Immature natural killer cell (primary cell): ENCODE results near the gene CCDC9B. TPM values are rescaled to one million over a fixed set of nuclear protein-coding genes. Genes with fewer than 3 reads are reported as not detected.
A peak's percentile ranks its signal among the peaks of the same experiment; 100 is the strongest.

Experiments
- DNase-seq, 3 donors: peaks; one replicate each; pipeline ENCODE4 v3.0.0; 2022; ENCODE audit warnings: mixed read lengths in 1 of 3
- H3K27ac Mint-ChIP-seq, 6 donors: one replicate each; pipeline ENCODE4 v1.8.0; 2020; ENCODE audit warnings: mixed read lengths in 6 of 6, mild to moderate bottlenecking in 5 of 6, inconsistent platforms in 4 of 6, moderate library complexity in 3 of 6
- H3K27me3 Mint-ChIP-seq, 3 donors: one replicate each; pipeline ENCODE4 v1.8.0; 2020 to 2021; ENCODE audit warnings: low read depth in 3 of 3, mild to moderate bottlenecking in 3 of 3, mixed read lengths in 3 of 3, moderate library complexity in 3 of 3, inconsistent platforms in 1 of 3
- H3K36me3 Mint-ChIP-seq, 3 donors: one replicate each; pipeline ENCODE4 v1.8.0; 2020; ENCODE audit warnings: mixed read lengths in 3 of 3, inconsistent platforms in 2 of 3, mild to moderate bottlenecking in 2 of 3
- H3K4me1 Mint-ChIP-seq, 2 donors: one replicate each; pipeline ENCODE4 v1.8.0; 2020; ENCODE audit warnings: inconsistent platforms in 2 of 2, mild to moderate bottlenecking in 2 of 2, mixed read lengths in 2 of 2, moderate library complexity in 1 of 2
- H3K4me3 Mint-ChIP-seq, 5 donors: one replicate each; pipeline ENCODE4 v1.8.0; 2020; ENCODE audit warnings: mild to moderate bottlenecking in 5 of 5, mixed read lengths in 5 of 5, inconsistent platforms in 3 of 5, moderate library complexity in 3 of 5
- H3K9me3 Mint-ChIP-seq, 6 donors: one replicate each; pipeline ENCODE4 v1.8.0; 2020; ENCODE audit warnings: mild to moderate bottlenecking in 6 of 6, mixed read lengths in 6 of 6, inconsistent platforms in 4 of 6, moderate library complexity in 3 of 6
- polyA plus RNA-seq, 3 donors: library from polyadenylated mRNA; unstranded; fragments of 300-500 nt; fragmentation: Illumina TruSeq; gene quantifications; one replicate each; pipeline ENCODE4 v1.2.3, GENCODE V29; 2021

Gene CCDC9B
- polyA plus RNA-seq, 3 donors from 2014 or later = 0.09 to 0.46 TPM; not detected in 1

DNA sequence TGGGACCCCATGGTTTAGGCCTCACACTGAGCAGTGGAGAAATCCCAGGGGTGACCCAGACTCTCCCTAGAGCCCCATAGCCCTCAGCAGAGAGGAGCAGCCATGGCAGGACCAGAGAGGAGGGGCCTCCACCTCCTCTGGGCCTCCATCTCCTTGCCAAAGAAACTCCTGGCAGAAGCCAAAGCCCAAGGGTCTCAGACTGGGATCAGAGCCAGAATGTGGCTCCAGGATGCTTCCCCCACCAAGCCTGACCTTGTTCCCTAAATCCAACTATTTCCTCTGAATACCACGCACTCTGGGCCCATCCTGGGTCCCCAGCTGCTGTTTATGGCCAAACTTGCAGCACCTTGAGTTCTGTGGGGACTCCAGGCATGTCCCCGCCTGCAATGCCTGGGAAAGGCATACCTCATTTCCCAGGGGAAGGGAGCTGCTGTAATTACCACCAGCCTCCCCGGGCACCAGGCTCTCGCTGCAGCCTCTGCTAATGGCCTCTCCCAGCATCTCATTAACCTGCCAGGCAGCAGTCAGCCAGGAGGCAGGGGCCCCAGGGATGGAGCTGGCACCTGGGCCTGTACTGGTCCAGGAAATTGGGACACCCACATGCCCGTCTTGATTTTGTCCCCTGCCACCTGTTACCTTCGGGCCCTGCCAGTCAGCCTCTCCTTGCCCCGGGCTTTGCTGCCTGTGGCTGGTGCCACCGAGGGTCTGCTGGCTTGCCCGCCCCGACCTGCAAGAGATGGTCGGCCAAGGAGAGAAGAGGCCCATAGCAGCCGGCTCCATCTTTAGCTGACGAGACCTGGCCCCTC, 4.6 kb downstream of the CCDC9B start:
- Mint-ChIP-seq H3K9me3 (no peaks in the 10 kb centered on the region), H3K36me3 (no peaks in the 10 kb centered on the region), H3K27ac (no peak overlapping the region), H3K4me3 (no peak overlapping the region), H3K4me1 (peaks cover 16% of the 10 kb centered on the region in 2 donors), H3K27me3 (peaks cover 0 to 2% (median 1%) of the 10 kb centered on the region in 3 donors)
- no peak for DNase-seq

DNA sequence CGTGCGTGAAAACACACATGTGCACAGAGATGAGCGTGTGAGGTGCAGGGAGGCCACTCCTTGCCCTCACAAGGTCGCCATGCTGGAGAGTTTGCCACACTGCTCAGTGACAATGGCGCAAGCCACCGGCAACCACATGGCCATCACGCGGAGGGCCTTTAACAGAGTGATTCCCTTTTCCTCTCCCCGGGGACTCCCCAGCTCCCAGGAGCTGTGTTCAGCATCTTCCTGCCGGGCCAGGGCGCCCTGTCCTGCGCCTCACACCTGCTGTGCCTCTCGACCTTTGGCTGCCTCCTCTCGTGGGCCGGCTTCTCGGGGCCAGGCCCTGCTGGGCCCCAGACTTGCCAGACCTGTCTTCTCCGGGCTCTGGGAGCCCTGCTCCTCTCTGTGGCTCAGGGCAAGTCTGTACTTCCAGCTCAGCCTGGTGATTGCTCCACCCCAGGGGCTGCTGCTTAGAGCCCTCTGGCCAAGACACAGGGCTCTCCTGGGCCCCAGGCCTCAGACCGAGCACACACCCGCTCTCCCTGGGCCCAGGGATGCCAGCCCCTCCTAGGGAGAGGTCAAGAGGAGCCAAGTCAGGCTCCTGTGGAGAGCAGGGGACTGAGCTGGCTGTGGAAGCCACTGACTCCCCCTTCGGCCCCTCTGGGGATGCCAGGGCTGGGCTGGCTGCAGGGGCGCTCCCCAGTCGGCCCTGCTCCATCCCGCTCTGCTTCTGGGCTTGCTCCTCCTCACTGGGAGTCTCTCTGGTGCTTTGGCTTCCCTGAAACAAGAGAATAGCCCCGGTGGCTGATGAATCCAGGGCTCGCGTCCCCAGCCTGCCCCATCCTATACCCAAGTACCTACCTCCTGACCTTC, 5.6 kb downstream of the CCDC9B start:
- no peak overlapping the region for H3K4me3 Mint-ChIP-seq
- DNase-seq = no peak
- no peaks in the 10 kb centered on the region for H3K36me3 Mint-ChIP-seq
- peaks cover 16% of the 10 kb centered on the region in 2 donors for H3K4me1 Mint-ChIP-seq
- H3K27ac Mint-ChIP-seq = no peak overlapping the region
- H3K27me3 Mint-ChIP-seq = peaks cover 0 to 2% (median 1%) of the 10 kb centered on the region in 3 donors
- H3K9me3 Mint-ChIP-seq = no peaks in the 10 kb centered on the region

DNA sequence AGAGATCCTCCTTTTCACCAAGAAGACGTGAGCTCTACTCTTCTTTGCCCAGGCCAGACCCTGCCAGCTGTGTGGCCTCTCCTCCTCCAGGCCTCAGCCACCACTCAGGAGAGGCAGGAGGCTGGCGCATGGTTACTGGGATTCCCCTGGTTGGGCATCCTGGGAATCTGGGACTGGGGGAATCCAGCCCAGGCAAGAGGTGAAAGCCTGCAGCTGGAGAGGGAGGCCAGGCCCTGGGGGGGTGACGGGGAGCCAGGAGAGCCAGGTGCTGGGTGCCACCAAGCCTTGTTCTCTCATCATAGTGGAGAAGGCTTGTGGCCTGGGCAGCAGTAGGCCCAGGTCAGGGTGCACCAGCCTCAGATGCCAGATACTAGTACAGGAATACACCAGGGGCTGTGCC, 6.2 kb downstream of the CCDC9B start:
- H3K27me3 Mint-ChIP-seq = peaks cover 0 to 2% (median 1%) of the 10 kb centered on the region in 3 donors
- peaks cover 16% of the 10 kb centered on the region in 2 donors for H3K4me1 Mint-ChIP-seq
- H3K4me3 Mint-ChIP-seq = peak overlapping the region in 1 of 5 donors; percentile 63

DNA sequence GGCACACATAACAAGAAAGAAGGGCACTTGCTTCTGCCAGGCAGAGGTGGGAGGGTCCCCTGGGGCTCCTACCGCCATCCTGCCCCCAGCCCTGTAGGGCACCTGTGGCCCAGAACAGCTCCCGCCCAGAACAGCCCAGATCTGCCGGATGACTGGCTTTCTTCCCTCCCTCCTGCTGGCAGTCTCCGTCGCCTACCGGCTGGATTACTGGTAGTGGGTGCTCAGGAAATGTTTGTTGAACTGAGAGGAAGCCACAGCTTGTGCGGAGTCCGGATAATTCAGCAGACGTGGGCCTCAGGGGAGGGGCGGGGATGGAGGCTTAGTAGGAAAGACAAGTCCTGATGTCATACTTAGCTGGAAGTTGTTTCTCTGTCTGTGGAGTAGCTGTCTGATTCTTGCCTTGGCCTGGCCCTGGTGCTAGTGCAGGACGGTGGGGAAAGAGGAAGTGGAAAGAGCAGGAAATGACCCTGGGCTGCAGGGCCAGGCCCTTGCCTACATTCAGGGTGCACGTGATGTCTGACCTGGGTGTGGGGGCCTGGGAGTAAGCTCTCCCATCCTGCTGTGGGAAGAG, 6.7 kb downstream of the CCDC9B start:
- H3K4me1 Mint-ChIP-seq = peaks cover 16 to 17% of the 10 kb centered on the region in 2 donors
- no peaks in the 10 kb centered on the region for H3K9me3 Mint-ChIP-seq
- H3K27ac Mint-ChIP-seq = peak overlapping the region in 3 of 6 donors; percentile 13 to 85 (median 71)
- peaks cover 0 to 2% (median 1%) of the 10 kb centered on the region in 3 donors for H3K27me3 Mint-ChIP-seq
- no peak for DNase-seq
- H3K4me3 Mint-ChIP-seq = peak overlapping the region in 4 of 5 donors; percentile 0 to 77 (median 57)
- H3K36me3 Mint-ChIP-seq = no peaks in the 10 kb centered on the region

More for the DNA sequence above, 6.2 kb downstream of the CCDC9B start:
- H3K36me3 Mint-ChIP-seq = no peaks in the 10 kb centered on the region
- H3K9me3 Mint-ChIP-seq = no peaks in the 10 kb centered on the region
- H3K27ac Mint-ChIP-seq = peak overlapping the region in 1 of 6 donors; percentile 85
- no peak for DNase-seq

DNA sequence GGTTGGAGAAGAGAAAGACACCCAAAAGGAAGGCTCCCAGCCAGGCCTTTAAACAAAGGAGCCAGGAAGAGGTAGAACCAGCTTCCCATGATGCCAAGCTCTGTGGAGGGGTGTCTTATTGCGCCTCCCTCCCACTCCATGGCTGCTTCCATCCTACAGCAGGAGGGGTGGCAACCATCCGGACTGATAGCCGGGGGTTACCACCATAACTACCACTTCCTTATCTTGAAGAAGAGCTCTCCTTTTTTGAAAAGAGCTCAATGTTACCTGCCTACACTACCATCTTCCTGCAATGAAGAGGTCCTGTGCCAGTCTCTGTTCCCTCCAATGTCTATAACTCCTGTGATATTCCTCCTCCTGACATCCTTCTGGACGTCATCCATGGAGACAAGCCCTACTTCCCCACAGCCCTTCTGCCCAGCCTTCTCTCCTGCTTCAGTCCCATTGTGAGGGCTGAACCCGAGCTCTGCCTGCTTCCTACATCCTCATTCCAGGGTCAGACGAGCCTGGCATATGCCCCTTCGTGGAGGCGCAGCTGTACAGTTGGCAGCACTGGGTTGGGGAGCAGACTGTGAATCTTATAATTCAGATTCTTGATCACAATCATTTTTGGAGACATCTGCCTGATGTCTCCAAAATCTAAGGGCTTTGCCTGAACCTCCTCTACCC, 8.5 kb downstream of the CCDC9B start:
- Mint-ChIP-seq H3K36me3 (no peaks in the 10 kb centered on the region), H3K4me1 (peaks cover 23 to 28% of the 10 kb centered on the region in 2 donors), H3K27me3 (peaks cover 0 to 3% (median 1%) of the 10 kb centered on the region in 3 donors), H3K9me3 (no peaks in the 10 kb centered on the region), H3K4me3 (no peak overlapping the region), H3K27ac (no peak overlapping the region)
- no peak for DNase-seq

DNA sequence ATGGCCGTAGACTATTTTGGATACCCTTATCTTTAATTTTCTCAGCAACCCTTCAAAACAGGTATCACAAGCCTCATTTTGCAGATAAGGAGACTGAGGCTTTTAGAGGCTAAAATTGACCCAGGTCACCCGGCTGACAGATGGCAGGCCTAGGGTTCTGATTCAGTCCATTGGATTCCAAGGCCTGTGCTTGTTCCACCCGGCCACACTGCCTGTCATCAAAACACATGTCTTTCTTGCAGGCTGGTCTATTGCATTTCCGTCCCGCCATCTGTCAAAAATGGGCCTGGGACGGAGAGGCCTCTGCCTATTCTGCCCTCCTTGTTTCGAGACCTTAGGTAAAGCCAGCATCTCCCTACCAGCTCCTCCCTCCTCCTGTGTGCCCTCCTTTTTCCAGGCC, 9.1 kb downstream of the CCDC9B start:
- Mint-ChIP-seq H3K27me3 (peaks cover 0 to 3% (median 1%) of the 10 kb centered on the region in 3 donors), H3K27ac (no peak overlapping the region)

DNA sequence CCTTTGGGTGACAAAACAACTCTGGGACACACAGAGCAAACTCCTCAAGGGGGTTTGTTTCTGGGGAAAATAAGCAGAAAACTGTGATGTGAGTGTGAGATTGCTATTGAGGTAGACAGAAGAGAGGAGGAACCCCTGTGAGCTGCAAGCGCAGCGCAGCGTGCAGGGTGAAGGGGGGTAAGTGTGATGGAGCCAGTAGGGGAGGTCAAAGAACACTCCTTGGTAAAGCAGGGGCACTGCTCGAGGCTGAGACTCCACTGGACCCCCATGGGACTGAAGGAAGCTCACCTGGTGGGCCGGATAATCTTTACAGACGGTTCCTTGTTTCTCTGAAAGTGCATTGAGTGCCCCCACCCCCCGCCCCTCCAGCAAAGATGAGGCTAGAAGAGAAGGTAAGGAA, 9.7 kb downstream of the CCDC9B start:
- DNase-seq = no peak
- Mint-ChIP-seq H3K4me3 (no peak overlapping the region), H3K4me1 (peaks cover 33 to 34% of the 10 kb centered on the region in 2 donors), H3K27ac (no peak overlapping the region), H3K9me3 (no peaks in the 10 kb centered on the region), H3K27me3 (peaks cover 1 to 3% (median 1%) of the 10 kb centered on the region in 3 donors), H3K36me3 (no peaks in the 10 kb centered on the region)

More for the DNA sequence above, 9.1 kb downstream of the CCDC9B start:
- Mint-ChIP-seq H3K9me3 (no peaks in the 10 kb centered on the region), H3K36me3 (no peaks in the 10 kb centered on the region), H3K4me1 (peaks cover 29 to 32% of the 10 kb centered on the region in 2 donors), H3K4me3 (no peak overlapping the region)
- no peak for DNase-seq

DNA sequence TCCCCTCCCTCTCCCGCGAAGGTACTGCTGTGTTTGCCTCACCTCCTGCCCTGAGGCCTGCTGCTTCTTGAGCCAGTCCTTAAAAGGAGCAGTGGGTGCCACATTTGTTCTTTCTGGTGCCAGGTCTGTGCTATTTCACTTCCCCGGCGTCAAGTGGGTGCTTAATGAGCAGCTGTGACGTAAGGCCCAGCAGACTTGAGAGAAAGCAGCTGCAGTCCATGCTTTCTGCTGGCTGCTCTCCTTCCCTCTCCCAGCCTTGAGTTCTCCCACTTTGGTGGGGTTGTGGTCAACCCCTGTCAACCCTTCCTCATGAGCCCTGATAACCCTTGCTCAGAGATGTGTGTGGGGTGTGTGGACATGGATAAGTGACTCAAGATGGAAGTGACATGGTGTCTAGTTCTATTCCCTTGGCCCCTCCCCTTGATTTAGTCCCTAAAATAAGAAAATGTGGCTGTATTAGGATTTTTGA, 10.3 kb downstream of the CCDC9B start:
- Mint-ChIP-seq H3K4me3 (no peak overlapping the region), H3K36me3 (no peaks in the 10 kb centered on the region), H3K27me3 (peaks cover 1 to 3% (median 2%) of the 10 kb centered on the region in 3 donors), H3K27ac (no peak overlapping the region), H3K4me1 (peaks cover 38 to 40% of the 10 kb centered on the region in 2 donors), H3K9me3 (no peaks in the 10 kb centered on the region)
- no peak for DNase-seq

DNA sequence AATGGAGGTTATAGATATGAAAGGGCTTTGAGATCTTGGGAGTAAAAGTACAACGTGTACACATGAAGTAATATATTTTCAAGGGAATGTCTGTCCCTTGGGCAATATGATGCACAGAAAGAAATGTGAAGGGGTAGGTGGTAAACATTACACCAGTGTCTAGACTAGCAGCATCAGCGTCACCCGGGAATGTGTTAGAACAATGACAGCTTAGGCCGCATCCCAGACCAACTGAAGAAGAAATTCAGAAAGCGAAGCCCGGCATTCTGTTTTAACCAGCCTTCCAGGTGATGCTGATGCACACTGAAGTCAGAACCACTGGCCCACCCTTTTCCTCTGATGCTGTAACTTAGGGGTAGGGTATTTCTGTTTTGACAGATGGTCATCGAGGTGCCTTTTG, 10.9 kb downstream of the CCDC9B start:
- H3K27ac Mint-ChIP-seq = no peak overlapping the region
- no peaks in the 10 kb centered on the region for H3K9me3 Mint-ChIP-seq
- H3K36me3 Mint-ChIP-seq = peaks cover 0 to 4% (median 0%) of the 10 kb centered on the region in 3 donors
- H3K4me3 Mint-ChIP-seq = no peak overlapping the region
- no peak for DNase-seq
- peaks cover 44 to 46% of the 10 kb centered on the region in 2 donors for H3K4me1 Mint-ChIP-seq
- H3K27me3 Mint-ChIP-seq = peaks cover 2 to 4% (median 3%) of the 10 kb centered on the region in 3 donors

DNA sequence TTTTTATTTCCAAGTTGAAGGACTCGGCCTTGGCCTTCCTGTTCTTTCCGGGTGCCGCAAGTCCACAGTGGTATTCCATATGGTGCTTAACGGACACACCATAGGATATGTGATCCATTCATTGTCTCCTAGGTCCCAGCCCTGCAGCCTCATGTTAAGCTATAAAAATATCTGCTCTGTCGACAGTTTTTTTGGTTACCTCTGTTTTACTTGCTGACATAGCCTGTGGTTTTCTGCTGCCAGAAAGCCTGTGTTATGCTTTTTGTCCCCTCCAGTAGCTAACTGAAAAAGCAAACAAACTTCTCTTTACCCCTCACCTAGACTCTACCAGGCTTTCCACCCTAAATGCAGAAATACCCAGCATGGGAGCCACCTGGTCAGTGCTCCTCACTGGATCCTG, 12.0 kb downstream of the CCDC9B start:
- Mint-ChIP-seq H3K4me3 (no peak overlapping the region), H3K27me3 (peaks cover 1 to 4% (median 2%) of the 10 kb centered on the region in 3 donors), H3K4me1 (peaks cover 40 to 42% of the 10 kb centered on the region in 2 donors), H3K27ac (peak overlapping the region in 2 of 6 donors; percentile 40 to 50), H3K9me3 (no peaks in the 10 kb centered on the region), H3K36me3 (peaks cover 0 to 4% (median 0%) of the 10 kb centered on the region in 3 donors)
- no peak for DNase-seq

DNA sequence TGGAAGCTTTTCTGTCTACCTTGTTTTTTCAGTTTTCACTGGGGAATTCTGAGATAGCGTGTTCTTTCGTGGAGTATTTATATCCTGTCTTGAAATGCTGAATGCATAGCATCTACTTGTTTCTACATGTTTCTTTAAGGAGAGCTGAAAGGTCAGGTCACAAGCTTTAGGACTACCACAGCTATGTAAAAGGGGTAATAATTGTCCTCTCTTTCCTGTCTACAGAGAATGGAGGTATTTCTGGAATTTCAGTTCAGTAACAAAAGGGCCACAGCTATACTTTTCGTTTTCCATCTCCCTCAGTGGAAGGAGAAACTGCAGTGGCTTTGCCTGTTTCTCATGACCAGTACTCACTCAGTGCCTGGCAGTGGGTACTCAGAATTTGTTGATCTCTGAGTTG, 12.6 kb downstream of the CCDC9B start:
- no peak for DNase-seq
- H3K9me3 Mint-ChIP-seq = no peaks in the 10 kb centered on the region
- H3K27ac Mint-ChIP-seq = no peak overlapping the region
- peak overlapping the region in 1 of 5 donors; percentile 35 for H3K4me3 Mint-ChIP-seq
- H3K36me3 Mint-ChIP-seq = peaks cover 0 to 4% (median 0%) of the 10 kb centered on the region in 3 donors
- H3K27me3 Mint-ChIP-seq = peaks cover 2 to 4% (median 2%) of the 10 kb centered on the region in 3 donors
- peaks cover 38 to 40% of the 10 kb centered on the region in 2 donors for H3K4me1 Mint-ChIP-seq

DNA sequence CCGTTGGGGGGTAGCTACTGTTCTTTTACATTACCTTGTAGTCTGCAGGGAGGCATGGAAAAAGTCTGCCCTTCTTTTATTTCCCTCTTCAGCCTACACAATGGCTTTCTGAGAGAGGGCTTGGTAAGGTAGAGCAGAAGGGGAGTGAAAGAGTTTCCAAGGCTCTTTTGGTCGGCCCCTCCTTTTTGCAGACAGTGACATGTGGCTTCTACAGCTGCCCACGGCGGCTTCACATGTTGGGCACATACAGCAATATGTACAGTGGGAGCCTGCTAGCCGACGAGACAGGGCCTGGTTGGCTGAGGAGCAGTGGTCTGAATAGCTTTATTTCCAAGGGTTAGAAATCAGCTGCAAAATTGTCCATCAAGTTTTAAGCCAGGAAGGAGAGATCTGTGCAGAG, 13.3 kb downstream of the CCDC9B start:
- peak overlapping the region in 1 of 5 donors; percentile 35 for H3K4me3 Mint-ChIP-seq
- peaks cover 2 to 4% (median 3%) of the 10 kb centered on the region in 3 donors for H3K27me3 Mint-ChIP-seq
- H3K9me3 Mint-ChIP-seq = no peaks in the 10 kb centered on the region
- H3K36me3 Mint-ChIP-seq = peaks cover 0 to 4% (median 0%) of the 10 kb centered on the region in 3 donors
- H3K27ac Mint-ChIP-seq = peak overlapping the region in 1 of 6 donors; percentile 13
- peak in 1 of 3 donors; percentile 16 for DNase-seq
- peaks cover 43 to 44% of the 10 kb centered on the region in 2 donors for H3K4me1 Mint-ChIP-seq

DNA sequence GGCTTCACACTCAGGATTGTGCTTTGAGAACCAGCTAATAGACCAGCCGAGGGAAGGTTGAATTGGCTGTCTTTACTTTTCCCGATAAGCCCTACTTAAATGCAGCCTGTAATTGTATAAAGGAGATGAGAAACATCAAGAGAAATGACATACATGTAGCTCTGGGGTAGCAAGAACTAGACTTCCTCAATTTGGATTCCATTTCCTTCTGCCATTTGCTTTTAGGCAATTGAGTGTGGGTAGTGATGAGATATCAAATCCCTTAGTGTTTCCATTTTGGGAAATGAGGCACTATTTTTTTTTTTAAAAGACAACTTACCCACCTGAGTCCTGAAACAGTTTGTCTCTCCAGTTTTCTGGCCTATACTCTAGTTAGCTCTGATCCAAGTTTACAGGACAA, 15.0 kb downstream of the CCDC9B start:
- Mint-ChIP-seq H3K27ac (no peak overlapping the region), H3K27me3 (peaks cover 4 to 8% (median 6%) of the 10 kb centered on the region in 3 donors), H3K36me3 (peaks cover 0 to 4% (median 0%) of the 10 kb centered on the region in 3 donors), H3K4me3 (peak overlapping the region in 4 of 5 donors; percentile 30 to 82 (median 62)), H3K9me3 (no peaks in the 10 kb centered on the region), H3K4me1 (peaks cover 51 to 58% of the 10 kb centered on the region in 2 donors)
- no peak for DNase-seq
